GM13976 (cell line): ENCODE measurements around the gene TSEN54.

ENCODE experiments used
- DNase-seq: peaks from one replicate; pipeline ENCODE4 v3.0.0; 2012; ENCODE audit warnings: low spot score
- in situ Hi-C: fragments of 300-500 bp; cut with MboI; formaldehyde crosslinking; loops from one replicate; pipeline ENCODE4 v1.12.0; 2022; ENCODE audit warnings: low sequenced_read_pairs, mixed read lengths, inconsistent platforms; ENCODE audit not compliant: unreplicated experiment
- TF ChIP-seq, protein P1 (sequence below): IDR thresholded peaks from 2 replicates; pipeline ENCODE4 v1.5.1; 2012; ENCODE audit warnings: borderline replicate concordance, mild to moderate bottlenecking; ENCODE audit not compliant: insufficient read depth; ENCODE audit errors: extremely low read depth, missing control alignments, control extremely low read depth

The TSEN54 gene

DNA sequence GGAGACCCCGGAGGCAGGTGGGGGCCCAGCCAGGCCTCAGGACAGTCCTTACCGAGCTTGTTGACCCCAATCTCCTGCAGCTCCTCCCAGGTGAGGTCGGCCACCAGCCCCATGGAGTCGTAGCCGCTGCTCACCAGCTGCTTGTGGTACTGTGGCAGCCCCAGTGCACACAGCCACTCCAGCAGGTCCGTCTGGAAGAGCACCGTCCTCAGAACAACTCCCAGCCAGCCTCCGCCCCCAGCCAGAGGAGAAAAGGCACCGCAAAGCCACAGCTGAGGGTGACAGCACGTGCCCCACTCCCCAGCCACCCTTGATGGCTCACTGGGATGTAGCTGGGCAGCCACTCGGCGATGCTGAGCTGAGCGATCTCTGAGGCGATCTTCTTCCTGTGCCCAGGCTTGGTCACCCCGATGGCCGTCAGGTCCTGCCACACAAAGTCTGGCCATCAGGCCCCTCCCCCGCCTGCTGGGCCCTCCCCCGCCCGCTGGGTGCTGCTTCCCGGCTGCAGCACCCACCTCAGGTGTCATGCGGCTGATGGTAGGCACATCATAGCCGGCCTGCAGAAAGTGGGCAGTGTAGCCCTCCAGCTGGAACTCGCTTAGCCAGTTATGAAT, 12.9 kb upstream of the TSEN54 start:
- TF ChIP-seq, protein P1, sequence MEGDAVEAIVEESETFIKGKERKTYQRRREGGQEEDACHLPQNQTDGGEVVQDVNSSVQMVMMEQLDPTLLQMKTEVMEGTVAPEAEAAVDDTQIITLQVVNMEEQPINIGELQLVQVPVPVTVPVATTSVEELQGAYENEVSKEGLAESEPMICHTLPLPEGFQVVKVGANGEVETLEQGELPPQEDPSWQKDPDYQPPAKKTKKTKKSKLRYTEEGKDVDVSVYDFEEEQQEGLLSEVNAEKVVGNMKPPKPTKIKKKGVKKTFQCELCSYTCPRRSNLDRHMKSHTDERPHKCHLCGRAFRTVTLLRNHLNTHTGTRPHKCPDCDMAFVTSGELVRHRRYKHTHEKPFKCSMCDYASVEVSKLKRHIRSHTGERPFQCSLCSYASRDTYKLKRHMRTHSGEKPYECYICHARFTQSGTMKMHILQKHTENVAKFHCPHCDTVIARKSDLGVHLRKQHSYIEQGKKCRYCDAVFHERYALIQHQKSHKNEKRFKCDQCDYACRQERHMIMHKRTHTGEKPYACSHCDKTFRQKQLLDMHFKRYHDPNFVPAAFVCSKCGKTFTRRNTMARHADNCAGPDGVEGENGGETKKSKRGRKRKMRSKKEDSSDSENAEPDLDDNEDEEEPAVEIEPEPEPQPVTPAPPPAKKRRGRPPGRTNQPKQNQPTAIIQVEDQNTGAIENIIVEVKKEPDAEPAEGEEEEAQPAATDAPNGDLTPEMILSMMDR = no peak
- in situ Hi-C loops = no loop called here
- DNase-seq = no peak

DNA sequence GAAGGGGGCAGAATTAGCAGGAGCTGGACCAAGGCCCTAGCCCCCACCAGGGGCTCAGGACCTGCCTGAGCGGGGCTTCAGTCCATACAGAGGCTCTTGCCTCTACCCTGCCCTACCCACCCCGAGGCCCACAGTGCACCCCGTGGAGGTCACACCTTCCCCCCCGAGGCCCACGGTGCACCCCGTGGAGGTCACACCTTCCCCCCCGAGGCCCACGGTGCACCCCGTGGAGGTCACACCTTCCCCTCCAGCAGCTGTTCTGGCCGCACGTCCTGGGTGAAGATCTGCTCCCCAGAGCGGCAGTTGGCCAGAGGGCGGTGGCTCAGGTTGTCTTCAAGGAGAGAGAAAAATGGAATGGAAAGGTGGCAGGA, 12.4 kb upstream of the TSEN54 start:
- DNase-seq = no peak
- in situ Hi-C loops = no loop called here
- TF ChIP-seq, protein P1 = no peak

DNA sequence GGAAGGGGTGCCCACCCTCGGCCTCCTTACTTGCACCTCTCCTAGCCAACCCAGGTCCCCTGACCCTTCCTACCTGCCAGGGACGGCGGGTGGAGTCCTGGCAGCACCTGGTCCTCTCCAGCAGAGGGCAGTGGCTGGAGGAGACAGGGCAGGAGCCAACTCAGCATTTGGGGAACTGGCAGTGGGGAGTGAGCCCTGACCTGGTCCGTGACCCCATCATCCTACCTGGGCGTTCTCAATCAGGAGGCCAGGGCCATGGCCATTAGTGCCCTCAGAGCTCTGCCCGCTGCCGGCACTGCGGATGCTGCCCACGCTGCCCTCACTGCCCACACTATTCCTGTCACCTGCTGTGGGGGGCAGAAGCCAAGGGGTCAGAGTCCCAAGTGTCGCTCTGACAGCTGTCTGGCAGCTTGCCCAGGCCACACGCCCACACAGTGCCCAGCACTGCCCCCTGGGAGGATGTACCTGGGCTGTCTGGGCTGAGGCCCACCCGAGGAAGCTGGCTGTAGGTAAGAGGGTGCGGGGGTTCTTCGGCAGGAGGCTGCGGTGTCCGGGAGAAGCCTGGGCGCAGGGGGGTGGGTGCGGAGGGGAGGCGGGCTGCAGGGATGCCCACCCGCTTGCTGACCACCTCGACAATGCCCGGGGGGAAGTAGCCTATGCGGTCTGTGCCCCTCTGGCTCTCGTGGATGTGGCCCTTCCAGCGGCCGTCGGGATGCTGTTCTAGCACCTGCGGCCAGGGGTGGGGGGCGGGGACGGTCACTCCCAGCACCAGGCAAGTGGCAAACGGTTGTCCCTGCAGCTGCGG, 11.8 kb upstream of the TSEN54 start:
- in situ Hi-C loops = no loop called here
- peak; percentile 88 for DNase-seq
- TF ChIP-seq, protein P1 = peak; percentile 65

- in situ Hi-C loops = no loop called here
- TF ChIP-seq, protein P1 = no peak
- no peak for DNase-seq
These were observed 11.2 kb upstream of the TSEN54 start for GRCh38 chr17:75505152-75505409.

- TF ChIP-seq, protein P1 = no peak
- DNase-seq = no peak
- in situ Hi-C loops = no loop called here
These were observed 10.7 kb upstream of the TSEN54 start for GRCh38 chr17:75505640-75506039.

DNA sequence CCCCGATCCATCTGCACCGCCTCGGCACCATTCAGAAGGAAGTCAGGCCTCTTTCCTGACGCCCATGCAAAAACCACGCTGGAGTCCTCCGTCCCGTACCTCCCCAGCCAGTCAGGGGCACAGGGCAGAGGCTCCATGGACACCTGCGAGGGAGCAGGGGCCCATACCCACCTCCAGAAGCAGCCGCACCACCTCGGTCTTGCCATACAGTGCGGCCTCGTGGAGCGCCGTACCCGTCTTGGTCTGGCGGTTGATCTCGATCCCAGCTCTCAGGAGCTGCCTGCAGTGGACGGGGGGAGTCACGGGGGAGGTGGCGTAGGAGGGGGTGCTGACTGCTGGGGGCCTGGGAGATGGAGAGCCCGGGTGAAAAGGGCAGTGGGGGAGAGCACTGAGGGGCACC, 10.2 kb upstream of the TSEN54 start:
- DNase-seq = no peak
- in situ Hi-C loops = no loop called here
- TF ChIP-seq, protein P1 = no peak
